ENCODE measurements around the gene CKLF. TPM values are rescaled to one million over a fixed set of nuclear protein-coding genes. Genes with fewer than 3 reads are reported as not detected.

Gene CKLF, protein sequence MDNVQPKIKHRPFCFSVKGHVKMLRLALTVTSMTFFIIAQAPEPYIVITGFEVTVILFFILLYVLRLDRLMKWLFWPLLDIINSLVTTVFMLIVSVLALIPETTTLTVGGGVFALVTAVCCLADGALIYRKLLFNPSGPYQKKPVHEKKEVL
- total RNA-seq = 32.6 and 49.4 TPM in 2 replicates

GRCh38 chr16:66552286-66553177 is at the start of gene CKLF:
CKLF (plus strand) TSS chr16:66552576; CDS start chr16:66552716, 140 bp downstream.

GRCh38 chr16:66549284-66550131 is 2.9 kb upstream of the CKLF start, which contains the start of gene TK2:
TK2 (minus strand) TSS chr16:66550122; CDS start chr16:66550061, 61 bp downstream.

GRCh38 chr16:66566051-66566901 is 13.9 kb downstream of the CKLF start, which contains the start of gene CMTM1:
CMTM1 (plus strand) TSS chr16:66566439; CDS start chr16:66566514, 75 bp downstream.

GRCh38 chr16:66578651-66579531 is 26.5 kb downstream of the CKLF start, which contains the start of gene CMTM2:
CMTM2 (plus strand) TSS chr16:66579463; CDS start chr16:66579608, 145 bp downstream.

GRCh38 chr16:66604376-66605176 is 52.2 kb downstream of the CKLF start, which contains the start of gene CMTM3:
CMTM3 (plus strand) TSS chr16:66604704; CDS start chr16:66604806, 102 bp downstream.

Other genes with a start within 250 kb of the CKLF start
- gene CDH5, start 185.9 kb upstream of the CKLF start, total RNA-seq = 9.6 and 16.1 TPM in 2 replicates
- gene BEAN1, start 125.3 kb upstream of the CKLF start, total RNA-seq = not detected in 2 replicates
- 75.9 and 82.3 TPM in 2 replicates for gene TK2, start 2.5 kb upstream of the CKLF start, total RNA-seq
- gene CMTM1, start 13.9 kb downstream of the CKLF start, total RNA-seq = 1.4 and 1.6 TPM in 2 replicates
- not detected in 2 replicates for gene CMTM2, start 26.9 kb downstream of the CKLF start, total RNA-seq
- gene CMTM3, start 52.1 kb downstream of the CKLF start, total RNA-seq = 6.2 and 8.4 TPM in 2 replicates
- gene CMTM4, start 144.2 kb downstream of the CKLF start, total RNA-seq = 9.1 and 10.4 TPM in 2 replicates
- 146 and 174 TPM in 2 replicates for gene DYNC1LI2, start 199.0 kb downstream of the CKLF start, total RNA-seq
- 0.12 and 0.13 TPM in 2 replicates for gene TERB1, start 249.0 kb downstream of the CKLF start, total RNA-seq

Measured in aortic smooth muscle cell (primary cell).